ENCODE results near the gene TFAP2C.

Gene TFAP2C

DNA sequence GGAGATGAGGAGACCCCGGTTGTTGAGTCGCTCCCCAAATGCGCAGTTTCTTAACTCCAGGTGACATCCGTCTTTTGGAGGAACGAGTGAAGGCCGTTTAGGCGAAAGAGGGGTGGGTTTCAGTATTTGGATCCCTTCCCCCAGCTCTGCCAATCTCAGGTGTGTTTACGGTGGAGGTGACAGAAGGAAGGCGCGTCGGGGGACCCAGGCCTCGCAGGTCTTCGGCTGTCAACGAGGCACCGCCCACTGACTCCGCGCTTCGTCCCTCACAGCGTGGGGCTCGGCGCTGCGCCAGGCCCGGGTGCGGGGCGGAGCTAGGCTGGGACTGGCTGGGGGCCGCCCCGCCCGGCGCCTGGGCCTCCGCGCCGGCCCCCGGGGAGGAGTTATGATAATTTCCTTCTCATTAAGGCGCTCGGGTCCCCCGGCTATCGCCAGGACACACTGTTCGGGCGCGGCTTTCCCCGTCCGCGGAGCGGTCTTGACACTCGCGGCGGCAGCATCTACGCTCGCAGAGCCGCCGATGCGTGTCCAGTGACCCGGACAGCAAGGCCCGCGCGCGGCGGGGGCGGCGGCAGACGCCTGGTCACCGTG is at the start of gene TFAP2C:
TFAP2C (plus strand) TSS at position 434 of the 591 bp plus-strand sequence. CDS start 239 bp downstream, outside the sequence.
- FAIRE-seq, result no peak

DNA sequence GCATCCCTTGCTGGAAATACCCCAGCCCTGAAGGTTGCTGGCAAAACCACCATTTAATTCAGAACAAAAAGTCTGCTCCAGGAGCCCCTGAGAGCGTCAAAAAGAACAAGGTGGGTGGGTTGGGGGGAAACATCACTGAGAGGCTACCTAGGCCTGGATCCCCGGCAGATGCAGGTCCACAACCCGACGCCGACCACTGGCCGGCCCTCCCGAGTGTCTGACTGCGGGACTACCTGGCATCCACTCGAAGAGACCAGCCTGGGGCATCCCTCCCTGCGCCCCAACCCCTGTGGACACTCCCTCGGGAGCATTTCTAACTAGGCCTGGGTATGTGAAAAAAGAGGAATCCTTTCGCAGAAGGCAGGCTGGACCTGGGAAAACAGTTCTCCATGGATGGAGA is 48.9 kb upstream of the TFAP2C start:
- FAIRE-seq, result no peak

- FAIRE-seq, result no peak
Observed at GRCh38 chr20:56581701-56582100, 47.4 kb upstream of the TFAP2C start.

DNA sequence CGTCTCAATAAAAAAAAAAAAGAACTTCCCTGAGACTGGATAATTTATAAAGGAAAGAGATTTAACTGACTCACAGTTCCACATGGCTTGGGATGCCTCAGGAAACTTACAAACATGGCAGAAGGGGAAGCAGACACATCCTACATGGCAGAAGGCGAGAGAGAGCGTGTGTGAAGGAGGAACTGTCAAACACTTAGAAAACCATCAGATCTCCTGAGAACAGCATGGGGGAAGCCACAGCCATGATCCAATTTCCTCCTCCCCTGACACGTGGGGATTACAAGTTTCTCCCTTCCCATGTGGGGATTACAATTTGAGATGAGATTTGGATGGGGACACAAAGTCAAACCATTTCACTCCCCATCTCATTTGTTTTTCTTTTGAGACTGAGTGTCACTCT is 46.6 kb upstream of the TFAP2C start:
- FAIRE-seq, result no peak

GRCh38 chr20:56584916-56585315 is 44.2 kb upstream of the TFAP2C start:
- no peak for FAIRE-seq

DNA sequence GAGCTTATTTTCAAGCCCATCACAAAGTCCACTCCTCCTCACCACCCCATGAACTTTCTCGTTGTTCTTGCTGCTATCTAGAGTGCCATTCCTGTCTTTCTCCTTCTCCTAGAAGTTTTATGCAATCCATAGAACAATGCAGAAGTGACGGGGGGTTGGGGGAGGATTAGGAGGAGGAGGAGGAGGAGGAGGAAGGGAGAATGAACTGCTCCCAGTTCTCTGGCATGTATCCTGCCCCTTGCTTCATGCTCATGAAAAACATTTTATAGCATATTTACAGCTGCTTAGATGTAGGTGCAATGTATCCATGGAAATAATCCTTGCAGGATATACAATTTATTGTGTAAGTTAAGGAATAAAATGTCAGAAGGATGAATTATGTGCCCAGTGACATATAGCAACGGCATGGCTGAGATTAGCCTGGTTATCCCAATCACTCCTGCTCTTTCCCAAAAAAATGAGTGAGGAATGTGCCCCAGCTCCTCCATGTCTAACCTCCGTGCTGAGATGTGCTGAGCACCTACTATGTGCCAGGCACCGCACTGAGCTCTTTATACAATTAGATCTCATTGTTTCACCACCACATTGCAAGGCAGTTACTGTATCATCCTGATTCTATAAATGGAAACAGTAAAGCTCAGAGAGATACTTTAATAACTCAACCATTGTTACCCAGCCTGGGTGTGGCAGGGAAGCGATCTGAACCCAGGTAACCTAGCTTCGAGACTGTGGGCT is 41.6 kb upstream of the TFAP2C start:
- FAIRE-seq, result no peak

- no peak for FAIRE-seq
Observed at GRCh38 chr20:56588996-56589395, 40.1 kb upstream of the TFAP2C start.

DNA sequence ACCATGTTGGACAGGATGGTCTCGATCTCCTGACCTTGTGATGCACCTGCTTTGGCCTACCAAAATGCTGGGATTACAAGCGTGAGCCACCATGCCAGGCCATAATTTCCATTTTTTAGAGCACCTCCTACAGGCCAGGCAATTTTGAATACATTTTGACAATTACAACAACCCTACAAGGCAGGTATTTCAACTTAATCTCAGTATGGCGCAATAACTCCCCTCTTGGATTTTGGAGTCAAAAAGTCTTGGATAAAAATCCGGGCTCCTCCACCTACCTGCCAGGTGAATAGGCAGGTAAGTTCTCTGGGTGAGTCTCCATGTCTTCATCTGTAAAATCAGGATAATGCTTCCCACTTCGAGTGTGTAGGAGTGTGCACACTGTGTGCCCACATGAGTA is 39.5 kb upstream of the TFAP2C start:
- no peak for FAIRE-seq

- FAIRE-seq, result no peak
Observed at GRCh38 chr20:56590888-56591287, 38.2 kb upstream of the TFAP2C start.

DNA sequence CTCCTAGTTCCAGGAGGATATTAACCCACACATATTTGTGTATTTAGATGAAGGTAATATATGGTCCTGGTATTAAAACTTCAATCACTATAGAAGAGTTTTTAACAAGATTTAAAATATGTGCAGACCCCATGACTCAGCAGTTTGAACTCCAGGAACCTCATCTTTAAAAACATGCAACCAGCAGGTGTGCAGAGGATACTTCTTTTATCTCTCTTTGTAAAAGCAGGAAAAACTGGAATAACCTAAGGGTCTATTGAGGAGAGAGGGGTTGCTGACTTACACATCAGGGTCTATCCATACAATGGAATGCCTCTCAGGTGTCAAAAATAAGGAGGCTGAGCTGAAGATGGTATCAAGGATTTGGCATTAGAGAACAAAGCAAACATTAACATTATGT is 36.9 kb upstream of the TFAP2C start:
- no peak for FAIRE-seq

- no peak for FAIRE-seq
Observed at GRCh38 chr20:56592817-56593216, 36.3 kb upstream of the TFAP2C start.

DNA sequence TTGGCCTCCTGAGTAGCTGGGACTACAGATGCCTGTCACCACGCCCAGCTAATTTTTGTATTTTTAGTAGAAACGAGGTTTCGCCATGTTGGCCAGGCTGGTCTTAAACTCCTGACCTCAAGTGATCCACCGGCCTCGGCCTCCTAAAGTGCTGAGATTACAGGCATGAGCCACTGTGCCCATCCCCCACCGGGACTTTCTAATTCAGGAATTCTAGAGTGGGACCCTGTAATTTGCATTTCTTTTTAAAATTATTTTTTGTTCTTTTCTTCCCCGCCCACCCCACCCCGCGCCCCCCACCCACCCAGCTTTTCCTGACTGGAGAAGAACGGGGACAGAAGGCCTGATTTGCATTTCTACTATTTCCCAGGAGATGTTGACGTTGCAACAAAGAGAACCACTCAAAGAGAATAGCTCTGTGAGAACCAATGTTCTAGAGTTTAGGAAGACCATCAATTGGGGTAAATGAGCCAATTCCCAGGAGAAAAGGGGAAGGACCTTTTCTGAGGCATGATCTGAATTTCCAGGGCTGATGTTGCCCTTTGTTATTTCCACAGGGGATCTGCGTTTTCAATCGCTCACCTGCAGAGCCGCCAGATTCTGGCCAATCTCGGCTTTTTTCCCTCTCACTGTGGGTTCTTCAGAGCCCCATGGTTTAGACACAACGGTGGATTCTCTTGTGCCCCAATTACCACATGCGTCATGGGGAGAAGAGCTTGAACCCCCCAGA is 33.2 kb upstream of the TFAP2C start:
- FAIRE-seq, result no peak

DNA sequence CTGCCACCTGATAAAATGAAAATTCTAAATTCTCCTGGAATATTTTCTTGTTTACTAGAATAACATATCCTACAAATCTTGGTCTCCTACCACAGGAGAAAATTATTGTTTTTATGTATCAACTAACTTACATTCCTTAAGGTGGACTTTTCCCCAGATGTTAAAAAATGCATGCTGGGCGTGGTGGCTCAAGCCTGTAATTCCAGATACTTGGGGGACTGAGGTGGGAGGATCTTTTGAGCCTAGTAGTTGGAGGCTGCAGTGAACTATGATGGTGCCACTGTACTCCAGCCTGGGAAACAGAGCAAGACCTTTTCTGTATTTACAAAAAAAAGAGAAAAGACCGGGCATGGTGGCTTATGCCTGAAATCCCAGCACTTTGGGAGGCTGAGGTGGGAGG is 27.9 kb upstream of the TFAP2C start:
- FAIRE-seq, result no peak

GRCh38 chr20:56604673-56605072 is 24.4 kb upstream of the TFAP2C start:
- FAIRE-seq, result no peak

DNA sequence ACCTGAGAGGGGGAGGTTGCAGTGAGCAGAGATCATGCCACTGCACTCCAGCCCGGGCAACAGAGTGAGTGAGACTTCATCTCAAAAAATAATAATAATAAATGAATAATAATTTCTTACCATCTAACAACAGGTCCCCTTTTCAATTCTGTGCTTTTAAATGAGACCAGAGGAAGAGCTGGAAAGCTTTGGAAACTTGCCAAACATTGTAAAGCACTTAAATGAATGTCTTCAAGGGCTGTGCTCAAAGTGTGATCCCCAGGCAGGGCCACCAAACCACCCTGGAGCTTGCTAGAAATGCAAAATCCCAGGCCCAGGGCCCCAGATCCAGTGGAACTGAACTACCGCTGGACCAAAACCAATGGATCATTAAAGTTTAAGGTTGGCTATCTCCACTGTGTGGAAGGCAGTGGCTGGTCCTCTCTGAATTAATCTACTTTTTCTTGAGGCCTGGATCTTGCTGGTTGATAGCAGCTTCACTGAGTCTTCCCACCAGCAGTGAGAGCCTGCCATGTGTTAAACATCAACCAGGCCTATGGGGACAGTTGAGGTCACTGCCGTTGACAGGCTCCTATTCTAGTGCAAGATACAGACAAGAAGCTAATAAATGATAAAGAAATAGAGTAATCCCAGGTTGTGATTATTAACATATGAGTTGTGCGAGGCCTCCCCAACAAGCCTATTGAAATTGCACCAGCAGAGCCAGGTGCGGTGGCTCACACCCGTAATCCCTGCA is 23.7 kb upstream of the TFAP2C start:
- no peak for FAIRE-seq

- FAIRE-seq, result no peak
Observed at GRCh38 chr20:56606174-56606945, 22.7 kb upstream of the TFAP2C start.

GRCh38 chr20:56607061-56607704 is 21.9 kb upstream of the TFAP2C start:
- no peak for FAIRE-seq

DNA sequence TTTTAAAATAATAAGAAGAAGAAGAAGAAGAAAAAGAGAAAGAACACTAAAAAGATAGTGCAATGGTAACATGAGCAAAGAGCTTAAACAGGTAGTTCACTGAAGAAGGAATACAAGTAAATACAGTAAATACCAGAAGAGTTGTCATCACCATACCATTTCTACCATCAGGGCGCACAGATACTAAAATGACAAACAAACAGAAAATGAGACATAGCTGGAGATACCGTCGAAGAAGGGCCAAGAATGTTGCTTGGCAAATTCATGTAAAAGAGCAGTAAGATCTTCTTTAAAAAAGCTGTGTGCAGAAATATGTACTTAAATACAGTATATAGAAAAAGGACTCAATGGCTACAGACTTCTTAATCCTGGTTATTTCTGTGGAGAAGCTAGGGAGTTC is 20.7 kb upstream of the TFAP2C start:
- FAIRE-seq, result no peak

DNA sequence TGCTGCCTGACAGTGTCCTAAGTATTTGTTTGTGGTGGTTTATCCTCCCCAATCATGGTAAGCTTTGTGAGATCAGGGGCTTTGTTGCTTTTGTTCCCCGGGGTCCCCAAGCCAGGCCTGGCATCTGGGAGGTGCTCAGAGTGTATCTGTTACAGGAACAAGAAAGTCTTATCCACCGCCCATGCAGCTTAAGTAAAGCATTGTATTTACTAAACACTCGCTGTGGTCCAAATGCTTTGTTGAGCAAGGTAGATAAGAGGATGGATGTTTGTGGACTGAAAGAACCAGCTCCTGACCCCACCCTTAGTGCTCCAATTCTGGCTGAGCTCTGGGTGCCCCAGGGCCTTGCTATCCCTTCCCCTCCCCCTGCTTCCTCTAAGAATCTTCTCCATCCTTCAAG is 19.8 kb upstream of the TFAP2C start:
- FAIRE-seq, result no peak

- no peak for FAIRE-seq
Observed at GRCh38 chr20:56610098-56610497, 19.0 kb upstream of the TFAP2C start.

GRCh38 chr20:56614196-56614595 is 14.9 kb upstream of the TFAP2C start:
- no peak for FAIRE-seq

GRCh38 chr20:56616716-56617115 is 12.4 kb upstream of the TFAP2C start:
- no peak for FAIRE-seq
